CD4-positive, alpha-beta T cell treated with Interleukin-6 for 4 hours (primary cell): ENCODE results near the gene MAP7.
"Not testable (repeated sequence)": the region's sequence is repeated elsewhere in the genome, so short reads cannot be mapped to it uniquely, and the experiment has no call there.

Experiments used
- DNase-seq: peaks from one replicate; pipeline ENCODE4 v3.0.0-alpha.2; 2020; ENCODE audit warnings: mixed read lengths

MAP7 gene

DNA sequence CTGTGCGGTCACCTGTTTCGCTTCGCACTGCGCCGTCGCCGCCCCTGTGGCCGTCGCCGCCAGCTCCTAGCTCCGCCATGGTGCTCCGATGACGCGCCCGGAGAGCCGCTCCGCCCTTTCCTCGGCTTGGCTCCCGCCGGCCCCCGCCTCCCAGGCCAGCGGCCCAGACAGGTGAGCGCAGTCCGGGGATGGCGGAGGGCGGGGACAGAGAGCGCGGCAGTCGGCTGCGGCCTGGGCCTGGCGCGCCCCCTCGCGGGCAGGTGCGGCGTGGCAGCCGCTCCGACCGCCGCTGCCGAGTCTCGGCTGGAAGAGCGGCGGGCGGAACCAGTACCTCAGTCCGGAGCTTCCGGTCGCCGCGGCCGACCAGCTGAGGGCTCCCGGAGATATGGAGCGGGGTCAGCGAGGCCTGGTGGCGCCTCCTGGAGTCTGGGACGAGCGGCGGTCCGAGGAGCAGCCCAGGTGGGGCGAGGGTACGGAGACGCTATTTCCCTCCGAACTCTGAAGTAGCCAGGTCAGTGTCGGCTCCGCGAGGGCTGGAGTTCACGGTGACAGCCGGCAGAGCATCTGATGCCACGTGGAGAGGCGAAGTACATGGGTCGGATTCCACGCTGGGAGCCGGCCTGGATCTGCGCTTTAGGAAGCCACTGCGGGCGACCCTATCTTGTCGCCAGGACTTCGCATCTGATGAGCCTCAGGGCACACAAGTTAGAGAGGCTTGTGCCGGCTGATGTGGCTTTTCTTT is at the start of gene MAP7:
Gene MAP7, minus strand, starts transcription at position 93 of the 742 bp plus-strand sequence. Its CDS starts 14 bp downstream, at position 79.
- peak; percentile 78 for DNase-seq

DNA sequence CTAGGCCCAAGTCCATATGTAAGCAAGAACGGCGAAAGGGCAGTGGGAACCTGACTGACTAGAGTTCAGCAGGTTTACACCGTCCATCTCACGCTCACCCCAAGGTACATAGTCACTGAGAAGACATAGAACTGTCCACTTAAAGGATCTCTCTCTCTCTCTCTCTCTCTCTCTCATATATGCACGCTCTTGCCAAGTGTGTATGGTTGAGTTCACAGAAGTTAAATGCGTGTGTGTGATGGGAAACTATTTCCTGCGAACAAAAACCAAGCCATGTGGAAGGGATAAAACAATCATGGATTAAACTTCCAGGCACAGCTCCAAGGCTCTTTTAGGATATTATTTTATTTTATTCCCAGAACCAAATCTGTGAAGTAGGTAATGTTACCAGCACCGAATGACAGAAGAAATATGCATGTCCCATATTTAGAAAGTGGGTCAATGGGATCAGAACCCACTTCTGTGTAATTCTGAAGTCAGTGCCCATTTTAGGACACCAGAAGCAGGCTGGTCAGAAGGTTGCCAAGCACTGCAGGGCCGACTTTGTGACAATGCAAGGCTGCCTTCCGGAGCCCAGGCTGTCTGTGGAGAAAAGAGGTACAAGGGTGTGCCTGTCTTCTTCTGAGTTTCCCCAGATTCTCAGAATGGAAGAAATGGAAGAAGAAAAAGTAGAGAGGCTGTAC is 49.2 kb upstream of the MAP7 start:
- no peak for DNase-seq

DNA sequence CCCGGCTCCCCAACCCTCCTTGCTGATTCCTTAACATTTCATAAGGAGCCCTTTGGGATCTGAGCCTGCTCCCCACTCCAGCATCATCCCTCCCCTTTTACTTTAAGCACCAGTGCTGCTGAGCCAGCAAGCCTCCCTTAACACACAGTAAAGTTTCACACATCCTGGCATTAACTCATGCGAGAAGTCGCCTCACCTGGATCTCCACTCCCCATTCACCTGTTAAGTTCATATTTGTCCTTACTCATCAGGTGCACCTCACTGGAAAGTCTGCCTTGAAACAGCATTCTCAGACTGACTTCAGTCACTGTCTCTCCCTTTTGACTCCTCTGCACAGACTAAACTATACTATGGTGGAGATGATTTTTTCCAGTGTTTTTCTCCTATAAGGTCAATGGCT is 47.8 kb upstream of the MAP7 start:
- DNase-seq = no peak

DNA sequence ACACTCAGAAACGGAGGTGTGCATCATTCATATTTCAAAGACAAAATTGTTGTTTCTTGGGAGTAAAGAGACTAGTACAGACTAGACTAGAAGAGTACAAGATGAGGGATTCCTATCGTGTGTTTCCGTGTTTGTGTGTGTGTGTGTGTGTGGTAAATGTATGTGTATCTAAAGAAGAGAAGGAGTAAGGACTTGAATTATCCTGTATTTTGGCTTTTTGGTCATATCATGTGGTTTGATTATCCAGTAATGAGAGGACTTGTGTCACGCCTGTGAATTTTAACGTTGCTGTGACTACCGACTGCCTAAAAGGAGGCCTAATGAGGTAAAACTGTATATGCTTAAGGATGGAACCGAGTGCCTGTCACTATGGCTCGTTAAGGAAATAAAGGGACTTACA is 44.4 kb upstream of the MAP7 start:
- DNase-seq = no peak

DNA sequence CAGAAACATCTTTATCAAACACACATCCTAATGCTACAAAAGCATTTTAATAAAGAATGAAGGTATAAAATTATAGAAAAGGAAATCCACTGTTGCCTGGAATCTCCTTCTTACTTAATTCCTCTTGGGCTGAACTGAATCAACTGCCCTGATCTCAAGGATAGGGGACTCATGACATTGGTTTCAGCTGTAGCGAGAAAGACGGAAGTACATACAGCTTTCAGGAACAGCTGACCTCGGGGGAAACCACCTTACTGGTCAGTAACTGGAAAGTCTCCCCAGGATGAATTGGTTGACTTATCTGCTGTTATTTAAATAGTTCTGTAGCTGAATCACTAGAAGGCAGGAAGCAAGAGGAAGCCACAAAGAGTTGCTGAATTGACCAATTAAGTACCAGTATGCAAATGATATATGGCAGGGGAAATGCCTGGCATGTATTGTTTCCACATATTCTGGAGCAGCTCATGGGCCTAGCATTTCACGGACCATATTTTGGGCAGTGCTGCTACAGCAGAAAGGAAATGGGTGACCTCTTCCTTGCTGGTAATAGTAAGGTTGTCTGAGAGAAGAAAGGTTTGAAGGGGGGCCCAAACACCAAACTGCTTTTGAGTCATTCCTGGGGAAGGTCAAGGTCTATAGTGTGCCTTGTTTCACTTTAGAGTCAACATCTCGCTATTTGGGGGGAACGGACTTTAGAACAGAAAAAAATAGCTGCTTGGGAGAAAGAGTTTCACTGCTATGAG is 43.7 kb upstream of the MAP7 start:
- peak; percentile 4 for DNase-seq

DNA sequence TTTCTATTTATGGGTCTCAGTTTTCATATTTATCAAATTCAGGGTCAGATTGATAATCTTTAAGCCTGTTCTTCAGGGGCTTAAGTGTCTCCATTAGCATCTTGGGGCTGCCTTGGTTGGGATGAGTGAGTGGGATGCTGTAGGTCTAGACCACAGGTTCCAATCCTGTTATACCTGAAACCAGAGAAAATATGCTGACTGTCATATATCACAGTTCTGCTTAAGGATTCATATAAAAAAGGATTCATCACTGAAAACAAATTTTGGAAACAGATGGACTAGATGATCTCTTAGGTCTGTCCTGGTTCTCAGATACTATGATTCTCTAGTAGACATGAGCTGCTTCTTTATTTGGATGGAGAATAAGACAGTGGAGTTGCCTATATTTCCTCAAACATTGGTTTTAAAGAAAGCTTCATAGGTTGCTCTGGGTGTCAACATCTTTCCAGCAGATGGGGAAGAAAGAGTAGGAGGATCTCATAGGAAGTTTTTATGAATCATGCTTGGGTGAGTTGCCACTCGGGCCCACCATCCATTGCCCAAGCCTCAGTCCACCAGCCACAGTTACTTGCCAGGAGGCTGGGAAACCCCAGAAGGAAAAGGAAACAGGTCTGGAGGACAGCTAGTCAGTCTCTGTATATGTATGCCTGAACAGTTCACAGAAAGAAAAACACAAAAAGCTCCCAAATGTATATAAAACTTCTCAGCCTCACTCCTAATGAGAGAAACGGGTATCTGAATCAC is 42.9 kb upstream of the MAP7 start:
- no peak for DNase-seq

DNA sequence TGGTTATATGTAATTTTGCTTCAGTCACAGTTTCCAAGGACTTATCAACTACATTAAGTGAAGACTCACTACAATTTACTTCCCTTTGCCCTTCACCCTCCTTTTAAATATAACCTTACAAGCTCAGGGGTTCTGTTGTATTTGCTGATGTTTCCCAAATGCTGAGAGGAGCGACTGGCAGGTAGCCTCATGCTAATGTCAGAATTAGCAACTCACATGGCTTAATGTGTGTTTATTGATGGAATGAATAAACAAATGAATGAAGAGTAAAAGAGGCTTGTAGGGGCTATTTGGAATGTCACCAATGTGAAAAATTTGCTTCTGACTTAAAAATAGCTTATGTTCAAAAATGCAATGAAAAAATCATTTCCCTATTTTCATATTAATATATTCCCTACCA is 41.4 kb upstream of the MAP7 start:
- no peak for DNase-seq

DNA sequence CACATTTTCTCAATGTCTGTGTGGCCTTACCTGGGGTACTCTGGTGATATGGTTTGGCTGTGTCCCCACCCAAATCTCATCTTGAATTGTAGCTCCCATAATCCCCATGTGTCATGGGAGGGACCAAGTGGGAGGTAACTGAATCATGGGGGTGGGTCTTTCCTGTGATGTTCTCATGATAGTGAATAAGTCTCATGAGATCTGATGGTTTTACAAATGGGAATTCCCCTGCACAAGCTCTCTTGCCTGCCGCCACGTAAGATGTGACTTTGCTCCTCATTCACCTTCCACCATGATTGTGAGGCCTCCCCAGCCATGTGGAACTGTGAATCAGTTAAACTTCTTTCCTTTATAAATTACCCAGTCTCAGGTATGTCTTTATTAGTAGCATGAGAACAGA is 40.6 kb upstream of the MAP7 start:
- not testable (repeated sequence) for DNase-seq

DNA sequence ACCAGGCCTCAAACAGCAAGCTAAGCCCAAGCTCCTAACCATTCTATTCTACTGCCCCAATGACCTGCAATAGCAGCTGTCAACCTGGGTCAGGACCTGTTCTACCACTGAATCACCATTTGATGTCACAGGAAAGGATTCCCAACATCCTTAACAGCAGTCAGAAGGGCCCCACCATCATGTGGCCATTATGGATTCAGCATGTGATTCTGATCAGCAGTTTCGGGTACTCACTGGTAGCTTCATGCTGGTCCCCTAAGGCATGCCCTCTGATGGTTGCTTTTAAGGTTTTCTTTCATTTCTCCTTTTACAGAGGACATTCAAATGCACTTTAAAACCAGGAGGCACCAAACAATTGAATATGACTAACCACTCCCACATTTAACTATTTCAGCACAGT is 37.3 kb upstream of the MAP7 start:
- DNase-seq = no peak

DNA sequence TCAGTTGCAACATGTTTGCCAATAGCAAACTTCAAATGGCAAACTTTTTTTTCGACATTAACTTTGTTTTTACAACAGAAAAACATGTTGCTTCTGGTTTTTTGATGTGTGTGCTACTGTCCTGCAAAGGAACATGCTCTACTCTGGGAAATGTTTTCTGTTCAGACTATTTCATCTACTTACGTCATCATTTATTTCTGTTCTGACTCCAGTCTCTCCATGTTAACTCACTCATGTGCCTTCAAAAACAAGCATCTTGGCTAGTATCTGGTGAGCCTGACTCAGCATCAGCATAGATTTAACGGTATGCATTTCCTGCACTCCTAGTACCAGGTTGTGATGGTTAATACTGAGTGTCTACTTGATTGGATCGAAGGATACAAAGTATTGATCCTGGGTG is 36.1 kb upstream of the MAP7 start:
- DNase-seq = no peak

DNA sequence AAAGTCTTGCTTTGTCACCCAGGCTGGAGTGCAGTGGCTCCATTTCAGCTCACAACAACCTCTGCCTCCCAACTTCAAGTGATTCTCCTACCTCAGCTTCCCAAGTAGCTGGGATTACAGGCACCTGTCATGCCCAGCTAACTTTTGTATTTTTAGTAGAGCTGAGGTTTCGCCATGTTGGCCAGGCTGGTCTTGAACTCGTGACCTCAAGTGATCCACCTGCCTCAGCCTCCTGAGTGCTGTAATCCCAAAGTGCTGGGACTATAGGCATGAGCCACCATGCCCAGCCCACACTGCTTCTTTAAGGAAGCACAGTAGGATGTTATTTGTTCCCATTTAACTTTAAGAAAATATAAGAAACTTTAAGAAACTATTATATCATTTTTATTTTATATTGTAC is 35.3 kb upstream of the MAP7 start:
- not testable (repeated sequence) for DNase-seq

DNA sequence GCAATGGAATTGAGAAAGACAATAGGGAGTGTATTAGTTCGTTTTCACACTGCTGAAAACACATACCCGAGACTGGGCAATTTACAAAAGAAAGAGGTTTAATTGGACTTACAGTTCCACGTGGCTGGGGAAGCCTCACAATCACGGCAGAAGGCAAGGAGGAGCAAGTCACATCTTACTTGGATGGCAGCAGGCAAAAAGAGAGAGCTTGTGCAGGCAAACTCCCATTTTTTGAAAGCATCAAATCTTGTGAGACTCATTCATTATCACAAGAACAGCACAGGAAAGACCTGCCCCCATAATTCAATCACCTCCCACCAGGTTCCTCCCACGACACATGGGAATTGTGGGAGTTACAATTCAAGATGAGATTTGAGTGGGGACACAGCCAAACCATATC is 34.1 kb upstream of the MAP7 start:
- DNase-seq = not testable (repeated sequence)

DNA sequence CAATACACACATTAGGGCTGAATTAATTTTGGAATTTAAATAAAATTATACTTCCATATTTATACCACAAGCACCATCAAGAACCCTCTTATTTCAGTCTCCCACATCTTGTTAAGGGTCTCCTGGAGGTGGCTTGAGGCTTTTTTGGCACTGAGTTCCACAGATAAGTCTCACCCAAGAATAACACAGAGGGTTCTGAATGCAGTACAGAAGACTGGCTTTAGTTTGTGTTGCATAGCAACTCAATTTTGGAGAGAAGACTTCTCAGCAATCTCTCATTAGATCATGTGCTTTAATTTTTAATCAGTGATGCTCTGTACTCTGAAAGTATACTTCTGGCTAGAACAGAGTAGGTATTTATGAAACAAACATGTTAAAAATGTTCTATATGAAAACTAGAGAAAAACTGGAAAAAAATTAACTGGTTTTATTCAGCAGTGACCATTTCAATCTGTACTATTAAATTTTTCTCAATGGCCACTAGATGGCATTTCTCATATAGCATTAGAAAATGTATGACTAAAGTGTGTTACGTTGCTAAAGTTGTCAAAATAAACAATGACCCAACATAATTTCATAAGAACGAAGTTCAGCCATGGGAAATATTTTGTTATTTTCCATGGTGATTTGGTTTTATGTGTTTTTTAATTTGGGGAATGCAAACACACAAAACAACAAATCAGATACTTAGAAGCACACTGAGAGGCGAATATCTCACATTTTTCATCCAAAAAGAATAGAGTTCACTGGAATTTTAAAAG is 32.7 kb upstream of the MAP7 start:
- DNase-seq = no peak

DNA sequence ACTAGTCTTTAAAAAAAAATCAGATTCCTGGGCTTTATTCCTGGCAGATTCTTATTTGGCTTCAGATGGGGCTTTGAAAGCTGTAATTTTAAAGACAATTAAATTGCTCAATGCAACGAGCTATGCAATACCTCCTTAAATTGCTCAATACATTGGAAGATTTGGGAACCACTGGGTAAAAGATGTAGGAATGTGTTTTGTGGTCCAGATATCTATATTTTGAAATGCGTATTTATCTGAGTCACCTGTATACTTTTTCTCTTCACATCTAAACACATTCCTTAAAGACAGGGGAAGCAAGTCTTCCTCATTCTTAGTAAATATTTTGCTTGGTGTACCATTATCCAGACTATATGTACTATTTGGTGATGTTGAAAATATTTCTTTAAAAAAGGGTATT is 29.6 kb upstream of the MAP7 start:
- no peak for DNase-seq

DNA sequence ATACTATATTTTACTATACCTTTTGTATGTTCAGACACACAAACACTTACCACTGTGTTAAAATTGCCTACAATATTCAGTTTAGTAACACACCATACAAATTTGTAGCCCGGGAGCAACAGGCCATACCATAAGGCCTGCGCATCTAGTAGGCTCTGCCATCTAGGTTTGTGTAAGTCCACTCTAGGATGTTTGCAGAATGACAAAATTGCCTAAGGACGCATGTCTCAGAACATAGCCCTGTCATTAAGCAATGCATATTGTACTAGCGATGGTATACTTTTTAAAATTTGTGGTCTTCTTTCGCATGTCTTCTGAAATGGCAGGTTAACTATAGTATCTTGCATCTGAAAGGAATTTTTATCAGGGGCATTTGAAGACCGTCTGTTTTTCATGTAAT is 26.6 kb upstream of the MAP7 start:
- DNase-seq = no peak

DNA sequence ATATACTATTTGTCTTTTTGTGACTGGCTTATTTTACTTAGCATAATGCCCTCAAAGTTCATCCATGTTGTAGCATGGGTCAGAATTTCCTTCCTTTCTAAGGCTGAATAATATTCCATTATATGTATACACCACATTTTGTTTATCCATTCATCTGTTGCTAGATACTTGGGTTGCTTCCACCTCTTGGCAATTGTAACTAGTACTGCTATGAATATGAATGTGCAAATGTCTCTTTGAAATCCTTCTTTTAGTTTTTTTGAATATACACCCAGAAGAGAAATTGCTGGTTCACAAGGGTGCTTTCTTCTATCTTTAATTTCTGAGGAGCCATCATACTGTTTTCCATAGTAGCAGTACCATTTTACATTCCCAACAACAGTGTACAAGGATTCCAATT is 21.3 kb upstream of the MAP7 start:
- no peak for DNase-seq

DNA sequence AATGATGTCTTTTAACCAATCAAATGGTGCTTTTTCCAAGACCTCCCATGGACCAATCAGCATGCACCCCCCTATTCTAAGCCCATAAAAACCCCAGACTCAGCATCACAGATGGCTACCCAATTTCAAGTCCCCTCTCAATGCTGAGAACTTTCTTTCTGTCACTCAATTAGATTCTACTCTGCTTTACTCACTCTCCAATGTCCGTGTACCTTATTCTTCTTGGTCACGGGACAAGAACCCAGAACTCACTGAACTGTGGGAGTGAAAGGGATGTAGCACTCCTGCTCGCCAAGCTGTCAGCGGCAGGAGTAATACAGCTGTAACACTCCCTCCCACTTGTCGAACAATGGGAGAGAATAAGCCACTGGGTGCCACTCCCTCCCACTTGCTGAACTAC is 20.8 kb upstream of the MAP7 start:
- no peak for DNase-seq

DNA sequence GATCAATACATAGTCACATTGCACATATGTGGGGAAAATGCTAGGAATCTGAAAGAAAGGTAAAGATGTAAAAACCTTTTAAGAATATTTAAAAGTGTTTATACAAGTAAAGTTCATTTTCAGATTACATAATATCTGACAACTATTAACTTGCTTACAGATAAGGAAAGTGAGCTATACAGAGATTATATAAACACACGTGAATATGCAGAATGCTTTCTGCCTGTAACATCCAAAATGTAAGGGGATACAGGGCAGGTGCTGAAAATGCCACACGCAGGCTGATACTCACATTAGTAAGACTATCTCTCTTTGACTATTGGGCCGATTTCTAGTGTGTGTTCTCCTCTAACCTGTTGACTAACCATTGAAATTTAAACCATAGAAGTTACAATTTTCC is 17.9 kb upstream of the MAP7 start:
- no peak for DNase-seq

DNA sequence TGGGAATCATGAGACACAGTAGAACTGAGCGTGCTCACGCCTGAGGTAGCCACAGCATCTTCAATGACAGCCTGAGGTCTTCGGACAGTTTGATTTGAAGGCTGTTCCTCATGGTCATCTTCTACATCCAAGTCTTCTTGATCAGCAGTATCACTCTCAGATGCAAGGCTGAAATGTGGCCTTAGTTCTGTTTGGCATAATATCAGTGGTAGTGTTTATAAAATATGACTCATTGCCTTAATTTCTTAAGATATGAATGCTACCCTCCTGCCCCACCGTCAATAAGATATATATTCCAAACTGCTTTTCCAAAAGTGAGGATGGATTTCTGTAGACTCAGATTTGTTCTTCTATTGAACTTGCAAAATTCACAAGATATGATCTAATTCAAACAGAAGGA is 17.5 kb upstream of the MAP7 start:
- no peak for DNase-seq

DNA sequence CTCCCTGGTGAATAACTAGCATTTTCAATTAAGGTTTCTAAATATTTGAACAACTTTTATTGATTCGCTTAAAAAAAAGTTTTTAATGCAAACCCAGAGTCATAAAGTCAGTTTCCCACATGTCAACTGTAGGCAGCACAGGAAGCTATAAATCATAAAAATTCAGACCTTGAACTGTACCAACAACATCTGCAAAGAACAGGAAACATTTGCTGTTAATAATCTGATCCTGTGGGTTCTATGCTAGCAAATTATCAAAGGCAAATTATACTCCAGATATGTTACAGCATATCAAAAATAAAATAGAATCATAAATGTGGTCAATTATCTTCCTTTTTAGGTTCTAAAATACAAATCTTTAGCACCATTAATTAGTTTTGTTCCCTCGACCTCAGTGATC is 16.6 kb upstream of the MAP7 start:
- no peak for DNase-seq

DNA sequence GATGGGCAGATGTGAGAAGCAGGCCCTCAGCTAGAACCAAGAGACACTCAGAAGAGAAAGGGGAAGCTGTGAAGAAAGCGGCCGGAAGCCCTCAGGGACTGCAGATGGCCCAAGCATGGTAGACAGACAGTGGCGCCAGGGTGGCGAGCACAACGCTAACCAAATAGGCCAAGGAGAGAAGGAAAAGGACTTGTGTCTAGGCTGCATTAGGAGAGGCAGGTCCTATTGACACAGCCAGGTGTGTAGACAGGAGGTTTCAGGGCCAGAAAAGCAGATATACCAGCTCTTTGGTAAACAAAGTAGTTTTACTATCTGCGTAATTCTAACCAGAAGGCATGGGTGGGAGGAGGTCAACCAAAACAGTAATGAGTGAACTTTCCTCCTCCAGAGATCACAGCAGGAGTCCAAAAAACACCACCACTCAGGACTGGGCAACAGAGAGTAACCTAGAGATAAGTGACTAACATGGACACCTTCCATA is 15.8 kb upstream of the MAP7 start:
- DNase-seq = no peak

DNA sequence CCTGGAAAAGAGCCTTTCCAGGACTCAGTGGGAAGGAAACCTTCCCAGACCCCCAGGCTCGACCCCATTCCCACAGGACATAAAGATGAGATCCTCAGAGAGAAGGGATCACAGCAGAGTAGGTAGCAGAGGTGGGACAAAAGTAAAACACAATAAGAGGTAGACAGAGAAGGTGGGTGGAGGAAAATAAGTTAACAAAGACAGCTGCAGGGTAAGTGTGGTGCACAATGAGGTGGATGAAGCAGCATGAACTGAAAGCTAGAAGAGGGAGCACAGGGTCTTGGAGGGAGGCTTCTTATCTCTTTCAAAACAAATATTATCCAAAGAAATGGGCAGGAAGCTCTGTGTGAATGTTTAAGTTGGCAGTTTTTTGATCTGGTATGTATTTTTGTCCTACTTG is 14.0 kb upstream of the MAP7 start:
- no peak for DNase-seq
